SH-SY5Y (cell line): ENCODE data around the gene SCN5A.

ENCODE experiments used
- GATA2 ChIP-seq: IDR thresholded peaks from 2 replicates; pipeline ENCODE4 v1.6.1; 2011; ENCODE audit warnings: mild to moderate bottlenecking, low read depth, low read length
- GATA3 ChIP-seq: IDR thresholded peaks from 2 replicates; pipeline ENCODE4 v1.6.1; 2011; ENCODE audit warnings: low read depth, mild to moderate bottlenecking, low read length, moderate library complexity

GRCh38 chr3:38541806-38542205 is 107.7 kb downstream of the SCN5A start:
- TF ChIP-seq GATA3 (no peak), GATA2 (no peak)
